Astrocyte of the cerebellum (primary cell): Measurements from ENCODE around the gene C6orf62.
"Not testable (repeated sequence)": the region's sequence is repeated elsewhere in the genome, so short reads cannot be mapped to it uniquely, and the experiment has no call there.

Experiments
- DNase-seq: peaks from one replicate; pipeline ENCODE4 v3.0.0-alpha.2; 2011; ENCODE audit warnings: low read depth
- H3K4me3 ChIP-seq: 2 replicates; pipeline ENCODE4 v1.5.1; 2011; ENCODE audit warnings: mild to moderate bottlenecking, low read depth, low read length, moderate library complexity
- CTCF ChIP-seq: IDR thresholded peaks from 2 replicates; pipeline ENCODE4 v1.5.1; 2012; ENCODE audit warnings: low read length, low read depth, moderate library complexity, mild to moderate bottlenecking; ENCODE audit errors: missing control alignments
- in situ Hi-C: cut with HindIII; loops from 2 replicates; pipeline ENCODE4 v1.10.0; 2017; ENCODE audit warnings: low sequenced_read_pairs

C6orf62 gene

GRCh38 chr6:24690593-24690992, 28.4 kb downstream of the C6orf62 start:
- no peak for DNase-seq
- no peak for TF ChIP-seq CTCF
- H3K4me3 ChIP-seq = no peak overlapping the region
- in situ Hi-C loops = loop anchor here (5.0 kb wide), 1 partner anchor 103 kb away; no protein-coding TSS in a partner anchor

- TF ChIP-seq CTCF = no peak
- no peak overlapping the region for H3K4me3 ChIP-seq
- in situ Hi-C loops = loop anchor here (5.0 kb wide), 1 partner anchor 103 kb away; no protein-coding TSS in a partner anchor
- DNase-seq = no peak
These were observed 29.0 kb downstream of the C6orf62 start for GRCh38 chr6:24689964-24690363.

- no peak for DNase-seq
- in situ Hi-C loops = no loop called here
- TF ChIP-seq CTCF = no peak
- no peak overlapping the region for H3K4me3 ChIP-seq
These were observed 32.0 kb downstream of the C6orf62 start for GRCh38 chr6:24686946-24687345.

DNA sequence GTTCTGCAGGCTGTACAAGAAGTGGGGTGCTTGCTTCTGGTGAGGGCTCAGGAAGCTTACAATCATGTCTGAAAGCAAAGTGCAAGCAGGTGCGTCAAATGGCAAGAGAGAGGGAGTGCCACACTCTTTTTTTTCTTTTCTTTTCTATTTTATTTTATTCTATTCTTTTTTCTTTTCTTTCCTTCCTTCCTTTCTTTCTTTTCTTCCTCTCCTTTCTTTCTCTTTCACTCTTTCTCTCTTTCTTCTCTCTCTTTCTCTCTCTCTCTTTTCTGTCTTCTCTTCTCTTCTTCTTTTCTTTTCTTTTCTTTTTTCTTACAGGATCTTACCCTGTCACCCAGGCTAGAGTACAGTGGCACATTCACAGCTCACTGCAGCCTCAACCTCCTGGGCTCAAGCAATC, 32.5 kb downstream of the C6orf62 start:
- in situ Hi-C loops = no loop called here
- TF ChIP-seq CTCF = no peak
- no peak overlapping the region for H3K4me3 ChIP-seq
- no peak for DNase-seq

DNA sequence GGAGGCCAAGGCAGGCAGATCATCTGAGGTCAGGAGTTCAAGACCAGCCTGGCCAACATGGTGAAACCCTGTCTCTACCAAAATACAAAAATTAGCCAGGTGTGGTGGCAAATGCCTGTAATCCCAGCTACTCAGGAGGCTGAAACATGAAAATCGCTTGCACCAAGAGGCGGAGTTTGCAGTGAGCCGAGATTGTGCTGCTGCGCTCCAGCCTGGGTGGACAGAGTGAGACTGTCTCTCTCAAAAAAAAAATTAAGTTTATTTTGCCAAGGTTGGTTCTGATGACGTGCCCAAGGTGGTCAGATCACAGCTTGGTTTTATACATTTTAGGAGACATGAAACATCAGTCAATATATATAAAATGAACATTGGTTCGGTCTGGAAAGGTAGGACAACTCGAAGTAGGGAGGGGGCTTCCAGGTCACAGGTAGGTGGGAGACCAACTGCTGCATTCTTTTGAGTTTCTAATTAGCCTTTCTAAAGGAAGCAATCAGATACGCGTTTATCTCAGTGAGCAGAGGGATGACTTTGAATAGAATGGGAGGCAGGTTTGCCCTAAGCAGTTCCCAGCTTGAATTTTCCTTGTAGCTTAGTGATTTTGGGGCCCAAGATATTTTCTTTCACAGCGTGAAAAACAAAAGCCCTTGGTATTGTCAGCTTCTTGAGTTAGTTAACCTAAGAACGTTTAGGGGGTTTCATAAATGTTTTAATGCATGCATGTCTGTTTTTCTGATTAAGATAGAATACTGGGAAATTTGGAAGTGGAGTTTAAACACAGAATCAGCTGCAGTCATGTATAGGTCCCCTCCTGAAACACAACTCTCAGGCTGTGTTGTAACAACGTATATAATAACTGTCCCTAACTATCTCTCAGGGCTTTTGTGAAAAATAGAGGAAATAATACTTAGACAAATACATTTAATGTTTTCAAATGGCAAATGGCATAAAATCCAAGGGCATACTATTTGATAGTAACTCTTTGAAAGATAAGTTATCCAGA, 35.4 kb downstream of the C6orf62 start:
- no peak overlapping the region for H3K4me3 ChIP-seq
- no peak for DNase-seq
- TF ChIP-seq CTCF = no peak
- in situ Hi-C loops = no loop called here

- H3K4me3 ChIP-seq = no peak overlapping the region
- TF ChIP-seq CTCF = no peak
- DNase-seq = no peak
- in situ Hi-C loops = no loop called here
These were observed 38.4 kb downstream of the C6orf62 start for GRCh38 chr6:24680582-24680981.

- H3K4me3 ChIP-seq, DNase-seq, in situ Hi-C loops: not testable (repeated sequence)
These were observed 40.1 kb downstream of the C6orf62 start for GRCh38 chr6:24678792-24679352.
